ENCODE data around the gene SYTL2. TPM values are rescaled to one million over a fixed set of nuclear protein-coding genes. Genes with fewer than 3 reads are reported as not detected.

Gene SYTL2
- total RNA-seq, 1 donor from 2014 or later: 25.1 TPM

DNA sequence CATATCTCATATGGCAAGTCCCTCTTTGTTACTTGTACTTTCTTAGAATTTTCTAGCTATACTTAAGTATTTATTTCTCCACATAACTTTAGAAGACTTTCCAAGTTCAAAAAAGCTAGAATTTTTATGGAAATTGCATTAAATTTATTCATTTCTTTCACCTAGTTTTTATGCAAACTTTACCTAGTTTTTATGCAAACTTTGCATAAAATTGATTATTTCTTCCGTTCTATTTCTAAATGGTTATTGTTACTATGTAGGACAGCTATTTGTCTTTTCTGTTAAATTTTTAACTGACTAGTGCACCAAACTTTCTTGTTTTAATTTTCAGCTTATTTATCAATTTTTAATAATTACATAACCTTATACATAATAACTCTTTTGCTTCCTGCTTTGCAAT, 142.8 kb downstream of the SYTL2 start:
- H3K4me3 Mint-ChIP-seq (ENCODE audit: unreplicated experiment): no peak overlapping the region
- H3K4me1 Mint-ChIP-seq (ENCODE audit: low read depth): peaks cover 5% of the 10 kb centered on the region
- DNase-seq (ENCODE audit: low spot score): no peak
- no peak overlapping the region for H3K27ac Mint-ChIP-seq (ENCODE audit: unreplicated experiment)
- no peaks in the 10 kb centered on the region for H3K9me3 Mint-ChIP-seq (ENCODE audit: low read depth)
- no peaks in the 10 kb centered on the region for H3K27me3 Mint-ChIP-seq (ENCODE audit: low read depth)
- TF ChIP-seq, protein P1, sequence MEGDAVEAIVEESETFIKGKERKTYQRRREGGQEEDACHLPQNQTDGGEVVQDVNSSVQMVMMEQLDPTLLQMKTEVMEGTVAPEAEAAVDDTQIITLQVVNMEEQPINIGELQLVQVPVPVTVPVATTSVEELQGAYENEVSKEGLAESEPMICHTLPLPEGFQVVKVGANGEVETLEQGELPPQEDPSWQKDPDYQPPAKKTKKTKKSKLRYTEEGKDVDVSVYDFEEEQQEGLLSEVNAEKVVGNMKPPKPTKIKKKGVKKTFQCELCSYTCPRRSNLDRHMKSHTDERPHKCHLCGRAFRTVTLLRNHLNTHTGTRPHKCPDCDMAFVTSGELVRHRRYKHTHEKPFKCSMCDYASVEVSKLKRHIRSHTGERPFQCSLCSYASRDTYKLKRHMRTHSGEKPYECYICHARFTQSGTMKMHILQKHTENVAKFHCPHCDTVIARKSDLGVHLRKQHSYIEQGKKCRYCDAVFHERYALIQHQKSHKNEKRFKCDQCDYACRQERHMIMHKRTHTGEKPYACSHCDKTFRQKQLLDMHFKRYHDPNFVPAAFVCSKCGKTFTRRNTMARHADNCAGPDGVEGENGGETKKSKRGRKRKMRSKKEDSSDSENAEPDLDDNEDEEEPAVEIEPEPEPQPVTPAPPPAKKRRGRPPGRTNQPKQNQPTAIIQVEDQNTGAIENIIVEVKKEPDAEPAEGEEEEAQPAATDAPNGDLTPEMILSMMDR (IDR thresholded peaks at IDR 0.05): no peak
- H3K36me3 Mint-ChIP-seq (ENCODE audit: low read depth): peaks cover 2% of the 10 kb centered on the region

DNA sequence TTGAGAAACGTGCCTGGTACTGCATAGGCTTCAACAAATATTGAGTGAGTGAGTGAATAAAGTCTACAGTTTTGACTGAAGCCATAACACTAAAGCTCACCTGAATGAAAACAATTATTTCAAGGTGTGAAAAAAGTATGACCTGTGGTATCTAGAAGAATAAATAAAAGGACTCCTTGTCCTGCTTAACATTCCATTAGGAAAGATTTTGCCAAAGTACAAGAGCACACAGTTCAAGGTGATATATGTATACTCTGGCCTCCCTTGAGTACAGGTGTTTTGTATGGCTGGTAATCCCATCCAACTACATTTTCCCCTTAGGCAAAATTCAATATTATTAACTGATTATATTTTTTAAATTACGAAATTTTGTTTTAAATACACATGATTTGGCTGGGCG, 144.3 kb downstream of the SYTL2 start:
- Mint-ChIP-seq H3K36me3 (ENCODE audit: low read depth) (peaks cover 4% of the 10 kb centered on the region), H3K27me3 (ENCODE audit: low read depth) (no peaks in the 10 kb centered on the region), H3K27ac (ENCODE audit: unreplicated experiment) (no peak overlapping the region), H3K4me1 (ENCODE audit: low read depth) (peaks cover 16% of the 10 kb centered on the region), H3K9me3 (ENCODE audit: low read depth) (no peaks in the 10 kb centered on the region), H3K4me3 (ENCODE audit: unreplicated experiment) (no peak overlapping the region)
- TF ChIP-seq, protein P1 (IDR thresholded peaks at IDR 0.05): no peak
- no peak for DNase-seq (ENCODE audit: low spot score)

DNA sequence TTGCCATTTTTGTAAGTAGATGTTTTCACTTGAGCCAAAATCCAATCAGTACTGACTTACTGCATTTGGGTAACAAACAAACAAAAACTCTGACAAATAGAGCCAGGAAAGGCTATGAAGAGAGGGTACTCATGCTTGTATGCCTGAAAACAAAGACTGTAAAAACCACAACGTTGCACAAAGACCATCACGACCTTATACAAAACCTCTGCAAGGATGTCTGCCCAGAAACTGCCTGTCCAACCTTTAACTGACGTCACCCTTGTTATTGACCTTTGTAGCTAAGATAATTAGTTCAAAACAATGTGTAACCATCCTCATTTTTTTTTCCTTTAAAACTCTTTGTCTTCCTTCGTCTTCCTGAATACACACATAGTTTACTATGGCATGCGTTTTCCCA, 145.2 kb downstream of the SYTL2 start:
- no peaks in the 10 kb centered on the region for H3K27me3 Mint-ChIP-seq (ENCODE audit: low read depth)
- peaks cover 25% of the 10 kb centered on the region for H3K4me1 Mint-ChIP-seq (ENCODE audit: low read depth)
- no peak for DNase-seq (ENCODE audit: low spot score)
- TF ChIP-seq, protein P1 (IDR thresholded peaks at IDR 0.05): no peak
- H3K27ac Mint-ChIP-seq (ENCODE audit: unreplicated experiment): no peak overlapping the region
- no peak overlapping the region for H3K4me3 Mint-ChIP-seq (ENCODE audit: unreplicated experiment)
- H3K36me3 Mint-ChIP-seq (ENCODE audit: low read depth): peaks cover 9% of the 10 kb centered on the region
- H3K9me3 Mint-ChIP-seq (ENCODE audit: low read depth): no peaks in the 10 kb centered on the region

DNA sequence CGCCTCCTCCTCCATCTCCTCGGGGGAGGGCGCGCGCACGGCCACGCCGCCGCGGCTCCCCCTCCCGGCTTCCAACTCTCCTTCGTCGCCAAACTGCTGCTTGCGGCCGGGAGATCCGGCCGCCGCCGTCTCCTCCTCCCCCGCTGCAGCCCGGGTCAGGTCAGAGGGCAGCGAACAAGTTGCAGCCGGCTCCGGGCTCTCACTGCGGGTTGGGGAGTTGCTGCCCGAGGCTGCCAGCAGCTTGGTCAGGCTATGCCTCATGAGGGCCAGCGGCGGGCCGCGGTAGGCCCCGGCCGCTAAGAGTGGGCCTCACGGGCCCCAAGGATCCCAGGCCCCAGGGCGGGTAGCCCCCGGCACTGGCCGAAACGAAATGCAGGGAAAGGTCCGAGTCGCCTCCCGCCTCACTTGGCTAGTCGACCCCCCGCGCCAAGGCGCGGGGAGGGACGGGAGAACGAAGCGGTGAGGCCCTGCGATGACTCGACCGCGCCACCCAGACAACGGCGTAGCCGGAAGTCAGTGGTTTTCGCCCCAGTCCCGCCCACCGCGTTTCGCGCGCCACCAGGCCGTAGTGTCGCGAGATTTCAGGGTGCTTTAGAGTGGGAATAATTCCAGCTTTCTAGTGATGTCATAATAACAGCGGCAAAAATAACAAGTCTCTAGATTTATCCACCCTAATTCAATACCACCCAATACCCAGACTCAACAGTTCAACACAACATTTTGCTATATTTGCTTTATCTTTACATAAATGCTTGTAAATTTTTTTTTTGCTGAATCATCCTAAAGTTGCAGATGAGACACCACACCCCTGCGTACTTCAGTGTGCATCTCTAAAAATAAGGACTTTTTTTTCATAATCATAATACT, 146.1 kb downstream of the SYTL2 start, which contains the start of gene CREBZF:
Gene CREBZF, minus strand, starts transcription at position 515 of the 867 bp plus-strand sequence. Its CDS starts 254 bp downstream, at position 261.
- TF ChIP-seq, protein P1 (IDR thresholded peaks at IDR 0.05): no peak
- H3K4me3 Mint-ChIP-seq (ENCODE audit: unreplicated experiment): peak within 1 kb of the TSS; percentile 85
- H3K9me3 Mint-ChIP-seq (ENCODE audit: low read depth): no peaks in the 10 kb centered on the region
- no peaks in the 10 kb centered on the region for H3K27me3 Mint-ChIP-seq (ENCODE audit: low read depth)
- H3K36me3 Mint-ChIP-seq (ENCODE audit: low read depth): peaks cover 15% of the 10 kb centered on the region
- H3K27ac Mint-ChIP-seq (ENCODE audit: unreplicated experiment): peak within 1 kb of the TSS; percentile 98
- H3K4me1 Mint-ChIP-seq (ENCODE audit: low read depth): peaks cover 34% of the 10 kb centered on the region
- peak; percentile 97 for DNase-seq (ENCODE audit: low spot score)

DNA sequence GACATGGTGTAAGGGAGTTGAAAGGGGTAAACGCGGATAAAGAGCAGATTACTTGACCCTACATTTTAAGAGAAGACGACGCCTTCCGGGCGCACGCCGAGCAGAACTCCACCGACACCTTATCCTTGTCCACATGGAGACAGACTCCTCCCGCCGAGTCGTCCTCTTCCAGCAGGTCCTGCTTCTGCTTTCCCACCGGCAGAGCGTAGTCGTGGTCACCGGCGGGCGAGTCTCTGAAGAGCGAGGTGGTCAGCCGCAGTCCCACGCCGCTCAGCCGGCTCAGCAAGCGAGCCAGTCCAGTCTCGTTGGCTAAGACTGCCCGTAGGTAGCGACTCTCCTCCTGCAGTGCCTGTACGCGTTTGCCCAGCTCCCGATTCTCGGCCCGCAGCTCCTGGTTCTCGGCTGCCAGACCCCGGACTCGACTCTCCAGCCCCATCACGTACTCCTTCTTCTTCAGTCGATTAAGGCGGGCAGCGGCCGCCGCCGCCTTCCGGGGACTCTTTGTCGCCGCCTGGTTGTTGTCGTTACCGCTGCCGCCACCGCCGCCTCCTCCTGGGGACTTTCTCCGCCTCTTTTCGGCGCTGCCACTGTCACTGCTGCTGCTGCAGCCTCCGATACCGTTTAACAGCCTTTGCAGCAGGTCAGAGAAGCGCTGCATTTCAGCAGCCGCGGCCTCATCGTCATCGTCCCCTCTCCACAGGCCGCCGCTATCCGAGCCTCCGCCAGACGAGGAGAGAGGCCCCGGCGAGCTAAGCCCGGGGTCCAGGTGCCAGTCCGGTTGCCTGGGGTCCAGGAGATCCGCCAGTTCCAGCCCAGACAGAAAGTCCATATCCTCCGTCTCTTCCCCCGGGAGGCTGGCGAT, 147.0 kb downstream of the SYTL2 start:
- Mint-ChIP-seq H3K27me3 (ENCODE audit: low read depth) (no peaks in the 10 kb centered on the region), H3K4me1 (ENCODE audit: low read depth) (peaks cover 42% of the 10 kb centered on the region), H3K36me3 (ENCODE audit: low read depth) (peaks cover 19% of the 10 kb centered on the region), H3K9me3 (ENCODE audit: low read depth) (no peaks in the 10 kb centered on the region), H3K27ac (ENCODE audit: unreplicated experiment) (peak overlapping the region; percentile 98), H3K4me3 (ENCODE audit: unreplicated experiment) (peak overlapping the region; percentile 85)
- DNase-seq (ENCODE audit: low spot score): peak; percentile 92
- TF ChIP-seq, protein P1 (IDR thresholded peaks at IDR 0.05): peak; percentile 78
